ENCODE results near the gene HNF1B. TPM values are rescaled to one million over a fixed set of nuclear protein-coding genes. Genes with fewer than 3 reads are reported as not detected.

Gene HNF1B
- total RNA-seq, 2 experiments from 2014 or later, result 0.86 to 1.1 TPM

DNA sequence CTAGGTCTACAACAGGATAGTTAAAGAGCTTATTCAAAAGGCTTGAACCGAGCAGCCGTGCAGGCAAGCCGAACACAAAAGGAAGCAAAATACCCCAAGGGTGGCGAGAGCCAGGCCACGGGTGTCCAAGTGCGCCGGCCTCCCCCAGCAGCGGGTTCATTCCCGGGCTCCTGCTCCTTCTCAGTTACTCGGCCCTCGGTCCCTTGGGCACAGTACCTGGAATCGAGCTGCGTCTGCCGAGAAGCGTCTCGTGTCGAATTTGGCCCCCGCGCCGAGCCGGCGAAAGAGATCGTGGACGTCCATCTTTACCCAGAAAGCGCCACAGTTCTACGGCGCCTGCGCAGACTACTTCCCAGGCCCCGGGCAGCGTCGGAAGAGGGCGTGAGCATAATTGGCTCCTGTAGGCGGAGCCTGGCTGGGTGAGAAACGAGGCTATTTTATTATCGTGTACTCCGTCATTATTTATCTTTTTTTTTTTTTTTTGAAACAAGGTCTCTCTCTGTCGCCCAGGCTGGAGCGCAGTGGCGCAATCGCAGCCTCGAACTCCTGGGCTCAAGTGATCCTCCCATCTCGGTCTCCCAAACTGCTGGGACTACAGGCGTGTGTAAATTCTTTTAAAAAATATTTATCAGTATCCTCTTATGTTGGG is 101.6 kb downstream of the HNF1B start, which contains the start of gene DDX52:
DDX52 (minus strand) TSS at position 329 of the 649 bp plus-strand sequence; CDS start at position 303, 26 bp downstream.
- ChIA-PET CTCF (no interaction called here), POLR2A (no interaction called here)

DNA sequence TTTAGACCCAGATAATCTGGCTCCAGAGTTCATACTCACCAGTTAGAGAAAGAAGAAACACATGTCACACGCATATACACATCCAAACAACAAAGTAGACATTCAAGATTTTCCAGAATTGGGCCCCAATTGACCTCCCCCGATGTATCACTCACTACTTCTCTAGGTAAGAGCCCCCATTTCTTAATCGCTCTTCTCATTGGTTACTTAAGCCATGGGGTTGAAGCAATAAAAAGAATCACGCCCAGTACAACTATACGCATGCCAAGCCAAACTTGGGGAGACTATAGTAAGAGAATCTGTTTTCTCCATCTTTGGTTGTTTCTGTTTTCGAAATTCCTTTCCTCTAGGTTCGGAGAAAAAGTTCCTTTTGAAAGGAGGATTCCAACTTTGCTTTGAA is 102.2 kb downstream of the HNF1B start:
- ChIA-PET POLR2A (no interaction called here), CTCF (no interaction called here)

DNA sequence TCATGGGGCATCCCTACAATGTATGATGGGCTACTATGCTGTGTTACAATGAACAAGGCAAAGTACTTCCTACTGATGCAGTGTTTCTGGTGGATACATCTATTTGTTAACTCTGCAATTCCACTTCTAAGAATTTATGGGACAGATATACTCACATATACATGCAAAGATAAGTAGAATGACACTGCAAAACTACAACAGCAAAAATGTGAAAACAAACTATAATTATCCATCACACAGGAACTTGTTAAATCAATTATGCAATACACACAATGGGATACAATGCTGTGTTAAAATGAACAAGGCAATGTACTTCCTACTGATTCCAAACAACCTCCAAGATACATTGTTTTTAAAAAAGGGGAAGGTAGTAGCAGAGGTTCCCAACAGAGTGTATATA is 104.8 kb downstream of the HNF1B start:
- ChIA-PET CTCF (no interaction called here), POLR2A (no interaction called here)

DNA sequence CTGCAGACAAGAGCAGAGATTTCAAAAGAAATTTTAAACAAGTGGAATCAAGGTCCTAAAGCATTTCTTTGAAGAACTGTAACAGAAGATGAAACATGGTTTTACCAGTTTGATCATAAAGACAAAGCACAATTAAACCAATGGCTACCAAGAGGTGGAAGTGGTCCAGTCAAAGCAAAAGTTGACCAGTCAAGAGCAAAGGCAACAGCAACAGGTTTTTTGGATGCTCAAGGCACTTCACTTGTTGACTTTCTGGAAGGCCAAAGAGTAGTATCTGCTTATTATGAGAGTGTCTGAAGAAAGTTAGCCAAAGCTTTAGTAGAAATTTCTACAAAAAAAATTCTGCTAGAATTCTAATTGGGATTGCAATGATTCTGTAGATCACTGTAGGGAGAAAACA is 106.9 kb downstream of the HNF1B start:
- ChIA-PET CTCF (no interaction called here), POLR2A (no interaction called here)

Other genes starting within 250 kb of the HNF1B start
- gene SYNRG, start 135.6 kb downstream of the HNF1B start, total RNA-seq, result 10 to 100 TPM; 33.7 to 35.8 TPM
- 10 to 100 TPM; 37.9 to 38.8 TPM for gene DDX52, start 101.6 kb downstream of the HNF1B start, total RNA-seq
- gene TBC1D3K, start 179.4 kb upstream of the HNF1B start, total RNA-seq, result not detected
- 1 to 10 TPM; 5.4 to 6.1 TPM for gene TBC1D3L, start 244.0 kb upstream of the HNF1B start, total RNA-seq

All from activated CD8-positive, alpha-beta memory T cell treated with anti-CD3 and anti-CD28 coated beads for 36 hours (primary cell).